Measurements from ENCODE around the gene WFDC13. TPM values are rescaled to one million over a fixed set of nuclear protein-coding genes. Genes with fewer than 3 reads are reported as not detected.

WFDC13 gene
- total RNA-seq, 1 experiment from 2014 or later, result not detected

Other genes starting within 250 kb of the WFDC13 start
- gene WFDC2, start 232.3 kb upstream of the WFDC13 start, total RNA-seq (2014; rRNA removed; shearing (Covaris generic)), result not detected in 2 replicates
- not detected in 2 replicates for gene SPINT3, start 186.4 kb upstream of the WFDC13 start, total RNA-seq (2014; rRNA removed; shearing (Covaris generic))
- not detected in 2 replicates for gene WFDC6, start 162.6 kb upstream of the WFDC13 start, total RNA-seq (2014; rRNA removed; shearing (Covaris generic))
- gene EPPIN, start 154.6 kb upstream of the WFDC13 start, total RNA-seq (2014; rRNA removed; shearing (Covaris generic)), result not detected in 2 replicates
- gene WFDC8, start 122.8 kb upstream of the WFDC13 start, total RNA-seq (2014; rRNA removed; shearing (Covaris generic)), result not detected in 2 replicates
- gene WFDC10A, start 72.3 kb upstream of the WFDC13 start, total RNA-seq (2014; rRNA removed; shearing (Covaris generic)), result not detected in 2 replicates
- not detected in 2 replicates for gene WFDC9, start 70.8 kb upstream of the WFDC13 start, total RNA-seq (2014; rRNA removed; shearing (Covaris generic))
- not detected in 2 replicates for gene WFDC11, start 31.8 kb upstream of the WFDC13 start, total RNA-seq (2014; rRNA removed; shearing (Covaris generic))
- not detected in 2 replicates for gene WFDC10B, start 3.0 kb downstream of the WFDC13 start, total RNA-seq (2014; rRNA removed; shearing (Covaris generic))
- gene SPINT4, start 20.3 kb downstream of the WFDC13 start, total RNA-seq (2014; rRNA removed; shearing (Covaris generic)), result not detected in 2 replicates
- gene WFDC3, start 89.8 kb downstream of the WFDC13 start, total RNA-seq (2014; rRNA removed; shearing (Covaris generic)), result 0.42 TPM in 1 of 2 replicates, not detected in the other
- gene DNTTIP1, start 89.9 kb downstream of the WFDC13 start, total RNA-seq (2014; rRNA removed; shearing (Covaris generic)), result 50.2 and 57.6 TPM in 2 replicates
- 435 and 579 TPM in 2 replicates for gene UBE2C, start 110.6 kb downstream of the WFDC13 start, total RNA-seq (2014; rRNA removed; shearing (Covaris generic))
- not detected in 2 replicates for gene TNNC2, start 125.3 kb downstream of the WFDC13 start, total RNA-seq (2014; rRNA removed; shearing (Covaris generic))
- gene SNX21, start 131.8 kb downstream of the WFDC13 start, total RNA-seq (2014; rRNA removed; shearing (Covaris generic)), result 35.1 and 35.8 TPM in 2 replicates
- 102 and 117 TPM in 2 replicates for gene ACOT8, start 155.4 kb downstream of the WFDC13 start, total RNA-seq (2014; rRNA removed; shearing (Covaris generic))
- 8.6 and 12.0 TPM in 2 replicates for gene ZSWIM3, start 155.6 kb downstream of the WFDC13 start, total RNA-seq (2014; rRNA removed; shearing (Covaris generic))
- 11.2 and 19.8 TPM in 2 replicates for gene ZSWIM1, start 179.2 kb downstream of the WFDC13 start, total RNA-seq (2014; rRNA removed; shearing (Covaris generic))
- 0.52 TPM in 1 of 2 replicates, not detected in the other for gene SPATA25, start 185.6 kb downstream of the WFDC13 start, total RNA-seq (2014; rRNA removed; shearing (Covaris generic))
- gene NEURL2, start 189.2 kb downstream of the WFDC13 start, total RNA-seq (2014; rRNA removed; shearing (Covaris generic)), result 3.1 and 6.0 TPM in 2 replicates
- gene CTSA, start 189.3 kb downstream of the WFDC13 start, total RNA-seq (2014; rRNA removed; shearing (Covaris generic)), result 253 and 328 TPM in 2 replicates
- 9.6 and 13.4 TPM in 2 replicates for gene PLTP, start 210.1 kb downstream of the WFDC13 start, total RNA-seq (2014; rRNA removed; shearing (Covaris generic))
- gene PCIF1, start 232.6 kb downstream of the WFDC13 start, total RNA-seq (2014; rRNA removed; shearing (Covaris generic)), result 11.1 and 14.5 TPM in 2 replicates